ENCODE data around the gene GLT8D1.

GLT8D1 gene

GRCh38 chr3:52671676-52672075, 33.9 kb downstream of the GLT8D1 start:
- Histone ChIP-seq H3K4me3 (ENCODE audit: low read length in 2 of 2) (no peak overlapping the region), H2BK120ac (ENCODE audit: low read depth, low read length) (no peak overlapping the region), H3K9me3 (replicated peaks in 1 of 2; ENCODE audit: control insufficient read depth in 2 of 2, insufficient read depth in 1 of 2, low read depth in 1 of 2, low read length in 2 of 2) (no peaks in the 10 kb centered on the region), H4K91ac (ENCODE audit: low read depth, low read length, poor library complexity) (no peak overlapping the region), H3K4ac (ENCODE audit: low read length) (no peak overlapping the region), H3K9ac (ENCODE audit: low read depth, low read length, poor library complexity) (no peak overlapping the region), H3K18ac (ENCODE audit: low read length) (no peak overlapping the region), H3K36me3 (replicated peaks in 1 of 2; ENCODE audit: control insufficient read depth in 2 of 2, insufficient read depth in 2 of 2, low read length in 2 of 2) (peaks cover 14 to 90% of the 10 kb centered on the region in 2 donors), H3K14ac (ENCODE audit: low read length) (no peak overlapping the region), H2BK12ac (ENCODE audit: low read length) (no peak overlapping the region), H2AFZ (ENCODE audit: low read length) (no peak overlapping the region), H3K4me1 (ENCODE audit: control insufficient read depth in 2 of 2, insufficient read depth in 1 of 2, low read depth in 1 of 2, low read length in 2 of 2) (no peaks in the 10 kb centered on the region), H2AK5ac (ENCODE audit: low read depth, low read length) (no peak overlapping the region), H2BK15ac (ENCODE audit: low read length) (no peak overlapping the region), H3K4me2 (ENCODE audit: insufficient read depth, low read length, poor library complexity, severe bottlenecking) (no peak overlapping the region), H3K79me1 (ENCODE audit: low read depth, low read length) (no peaks in the 10 kb centered on the region), H3K27me3 (ENCODE audit: control insufficient read depth in 3 of 3, insufficient read depth in 3 of 3, low read depth in 1 of 3, low read length in 3 of 3) (no peaks in the 10 kb centered on the region), H3K23ac (ENCODE audit: low read depth, low read length, poor library complexity) (no peak overlapping the region), H4K8ac (ENCODE audit: low read depth, low read length) (no peak overlapping the region), H2BK5ac (ENCODE audit: low read length) (no peak overlapping the region), H3K27ac (replicated peaks; ENCODE audit: low read length) (no peak overlapping the region)
- DNase-seq (ENCODE audit: low spot score), result no peak
- WGBS, 2 donors (ENCODE audit: extremely low coverage in 2 of 2, insufficient read length in 2 of 2, insufficient replicate concordance in 1 of 2), result no CpG with 5 or more reads among the region's 1 CpG

- Histone ChIP-seq H3K36me3 (replicated peaks in 1 of 2; ENCODE audit: control insufficient read depth in 2 of 2, insufficient read depth in 2 of 2, low read length in 2 of 2) (peaks cover 14 to 90% of the 10 kb centered on the region in 2 donors), H4K91ac (ENCODE audit: low read depth, low read length, poor library complexity) (no peak overlapping the region)
- WGBS, 2 donors (ENCODE audit: extremely low coverage in 2 of 2, insufficient read length in 2 of 2, insufficient replicate concordance in 1 of 2), result no CpG with 5 or more reads among the region's 9 CpGs
Observed at GRCh38 chr3:52670621-52671521, 34.7 kb downstream of the GLT8D1 start.

GRCh38 chr3:52663098-52663497, 42.5 kb downstream of the GLT8D1 start:
- H2BK15ac ChIP-seq (ENCODE audit: low read length), result no peak overlapping the region
- peaks cover 19 to 95% of the 10 kb centered on the region in 2 donors for H3K36me3 ChIP-seq (replicated peaks in 1 of 2; ENCODE audit: control insufficient read depth in 2 of 2, insufficient read depth in 2 of 2, low read length in 2 of 2)

More at GRCh38 chr3:52670621-52671521, 34.7 kb downstream of the GLT8D1 start:
- Histone ChIP-seq H3K4me2 (ENCODE audit: insufficient read depth, low read length, poor library complexity, severe bottlenecking) (no peak overlapping the region), H2AFZ (ENCODE audit: low read length) (no peak overlapping the region), H2BK12ac (ENCODE audit: low read length) (no peak overlapping the region), H2BK15ac (ENCODE audit: low read length) (no peak overlapping the region), H3K27me3 (ENCODE audit: control insufficient read depth in 3 of 3, insufficient read depth in 3 of 3, low read depth in 1 of 3, low read length in 3 of 3) (no peaks in the 10 kb centered on the region), H3K14ac (ENCODE audit: low read length) (no peak overlapping the region), H3K9me3 (replicated peaks in 1 of 2; ENCODE audit: control insufficient read depth in 2 of 2, insufficient read depth in 1 of 2, low read depth in 1 of 2, low read length in 2 of 2) (no peaks in the 10 kb centered on the region), H3K27ac (replicated peaks; ENCODE audit: low read length) (no peak overlapping the region), H3K4ac (ENCODE audit: low read length) (no peak overlapping the region), H3K18ac (ENCODE audit: low read length) (no peak overlapping the region), H3K23ac (ENCODE audit: low read depth, low read length, poor library complexity) (no peak overlapping the region), H3K9ac (ENCODE audit: low read depth, low read length, poor library complexity) (no peak overlapping the region), H2BK120ac (ENCODE audit: low read depth, low read length) (no peak overlapping the region), H3K4me3 (ENCODE audit: low read length in 2 of 2) (no peak overlapping the region), H3K79me1 (ENCODE audit: low read depth, low read length) (no peaks in the 10 kb centered on the region), H3K4me1 (ENCODE audit: control insufficient read depth in 2 of 2, insufficient read depth in 1 of 2, low read depth in 1 of 2, low read length in 2 of 2) (no peaks in the 10 kb centered on the region), H2BK5ac (ENCODE audit: low read length) (no peak overlapping the region), H2AK5ac (ENCODE audit: low read depth, low read length) (no peak overlapping the region), H4K8ac (ENCODE audit: low read depth, low read length) (no peak overlapping the region)
- no peak for DNase-seq (ENCODE audit: low spot score)

GRCh38 chr3:52660046-52660445, 45.5 kb downstream of the GLT8D1 start:
- no peak overlapping the region for H2AK5ac ChIP-seq (ENCODE audit: low read depth, low read length)
- H3K23ac ChIP-seq (ENCODE audit: low read depth, low read length, poor library complexity), result no peak overlapping the region
- H4K91ac ChIP-seq (ENCODE audit: low read depth, low read length, poor library complexity), result no peak overlapping the region
- H2BK5ac ChIP-seq (ENCODE audit: low read length), result no peak overlapping the region
- DNase-seq (ENCODE audit: low spot score), result no peak
- H3K4me3 ChIP-seq (ENCODE audit: low read length in 2 of 2), result no peak overlapping the region
- no peaks in the 10 kb centered on the region for H3K9me3 ChIP-seq (replicated peaks in 1 of 2; ENCODE audit: control insufficient read depth in 2 of 2, insufficient read depth in 1 of 2, low read depth in 1 of 2, low read length in 2 of 2)
- H2BK15ac ChIP-seq (ENCODE audit: low read length), result no peak overlapping the region
- WGBS, 2 donors (ENCODE audit: extremely low coverage in 2 of 2, insufficient read length in 2 of 2, insufficient replicate concordance in 1 of 2), result no CpG with 5 or more reads among the region's 3 CpGs
- no peak overlapping the region for H3K4me2 ChIP-seq (ENCODE audit: insufficient read depth, low read length, poor library complexity, severe bottlenecking)
- no peak overlapping the region for H2BK12ac ChIP-seq (ENCODE audit: low read length)
- no peaks in the 10 kb centered on the region for H3K27me3 ChIP-seq (ENCODE audit: control insufficient read depth in 3 of 3, insufficient read depth in 3 of 3, low read depth in 1 of 3, low read length in 3 of 3)
- H3K14ac ChIP-seq (ENCODE audit: low read length), result no peak overlapping the region
- H2BK120ac ChIP-seq (ENCODE audit: low read depth, low read length), result no peak overlapping the region
- no peak overlapping the region for H3K4ac ChIP-seq (ENCODE audit: low read length)
- H4K8ac ChIP-seq (ENCODE audit: low read depth, low read length), result no peak overlapping the region
- H3K9ac ChIP-seq (ENCODE audit: low read depth, low read length, poor library complexity), result no peak overlapping the region
- no peak overlapping the region for H3K27ac ChIP-seq (replicated peaks; ENCODE audit: low read length)
- H3K18ac ChIP-seq (ENCODE audit: low read length), result no peak overlapping the region
- H3K36me3 ChIP-seq (replicated peaks in 1 of 2; ENCODE audit: control insufficient read depth in 2 of 2, insufficient read depth in 2 of 2, low read length in 2 of 2), result peaks cover 22 to 98% of the 10 kb centered on the region in 2 donors
- no peaks in the 10 kb centered on the region for H3K79me1 ChIP-seq (ENCODE audit: low read depth, low read length)
- H2AFZ ChIP-seq (ENCODE audit: low read length), result no peak overlapping the region
- no peaks in the 10 kb centered on the region for H3K4me1 ChIP-seq (ENCODE audit: control insufficient read depth in 2 of 2, insufficient read depth in 1 of 2, low read depth in 1 of 2, low read length in 2 of 2)

More at GRCh38 chr3:52663098-52663497, 42.5 kb downstream of the GLT8D1 start:
- Histone ChIP-seq H3K9ac (ENCODE audit: low read depth, low read length, poor library complexity) (no peak overlapping the region), H3K4me1 (ENCODE audit: control insufficient read depth in 2 of 2, insufficient read depth in 1 of 2, low read depth in 1 of 2, low read length in 2 of 2) (no peaks in the 10 kb centered on the region), H3K14ac (ENCODE audit: low read length) (no peak overlapping the region), H2BK5ac (ENCODE audit: low read length) (no peak overlapping the region), H3K79me1 (ENCODE audit: low read depth, low read length) (no peaks in the 10 kb centered on the region), H3K23ac (ENCODE audit: low read depth, low read length, poor library complexity) (no peak overlapping the region), H3K18ac (ENCODE audit: low read length) (no peak overlapping the region), H3K27ac (replicated peaks; ENCODE audit: low read length) (no peak overlapping the region), H2AK5ac (ENCODE audit: low read depth, low read length) (no peak overlapping the region), H3K4me2 (ENCODE audit: insufficient read depth, low read length, poor library complexity, severe bottlenecking) (no peak overlapping the region), H4K8ac (ENCODE audit: low read depth, low read length) (no peak overlapping the region), H2BK120ac (ENCODE audit: low read depth, low read length) (no peak overlapping the region), H3K4me3 (ENCODE audit: low read length in 2 of 2) (no peak overlapping the region), H4K91ac (ENCODE audit: low read depth, low read length, poor library complexity) (no peak overlapping the region), H3K27me3 (ENCODE audit: control insufficient read depth in 3 of 3, insufficient read depth in 3 of 3, low read depth in 1 of 3, low read length in 3 of 3) (no peaks in the 10 kb centered on the region), H3K9me3 (replicated peaks in 1 of 2; ENCODE audit: control insufficient read depth in 2 of 2, insufficient read depth in 1 of 2, low read depth in 1 of 2, low read length in 2 of 2) (no peaks in the 10 kb centered on the region), H3K4ac (ENCODE audit: low read length) (no peak overlapping the region), H2BK12ac (ENCODE audit: low read length) (no peak overlapping the region), H2AFZ (ENCODE audit: low read length) (no peak overlapping the region)
- WGBS, 2 donors (ENCODE audit: extremely low coverage in 2 of 2, insufficient read length in 2 of 2, insufficient replicate concordance in 1 of 2), result no CpG with 5 or more reads among the region's 3 CpGs
- DNase-seq (ENCODE audit: low spot score), result no peak

Data from neuronal stem cell (in vitro differentiated cells).